SK-N-SH (cell line): ENCODE results near the gene CLEC9A. TPM values are rescaled to one million over a fixed set of nuclear protein-coding genes. Genes with fewer than 3 reads are reported as not detected.

Experiments
- CTCF ChIA-PET: fragments of 300-600, 350-600 bp; formaldehyde crosslinking; extraction: SDS; loops from one replicate; lab custom pipeline; 2021; lab: Yijun Ruan, JAX
- POLR2A ChIA-PET: fragments of 350-600 bp; sonication (Branson Sonifier 250); formaldehyde crosslinking; extraction: SDS; loops from one replicate; lab custom pipeline; 2020; ENCODE audit warnings: antibody characterized with exemption, inconsistent platforms; lab: Yijun Ruan, JAX
- DNase-seq: peaks from one replicate; pipeline ENCODE4 v3.0.0; 2012
- H2AFZ ChIP-seq: fragments of 200-600 bp; sonication (generic); 2 replicates; pipeline ENCODE4 v1.8.1; 2016; ENCODE audit warnings: antibody characterized with exemption, mild to moderate bottlenecking, low read depth
- H3F3A ChIP-seq: fragments of 200-600 bp; sonication (generic); replicated peaks from 2 replicates; pipeline ENCODE3; 2016; ENCODE audit warnings: antibody characterized with exemption, mild to moderate bottlenecking; ENCODE audit not compliant: insufficient read depth
- H3K27ac ChIP-seq, 2 experiments: fragments of 200-500 bp in 1 of 2; fragments of 200-600 bp in 1 of 2; sonication (Bioruptor generic) in 1 of 2; sonication (generic), shearing (Covaris generic) in 1 of 2; 2 replicates each; pipeline versions ENCODE4 v1.5.1 to v1.6.1; 2014 to 2016; ENCODE audit warnings: low read depth in 2 of 2, inconsistent platforms in 1 of 2, low read length in 1 of 2, mild to moderate bottlenecking in 1 of 2, mixed read lengths in 1 of 2
- H3K27me3 ChIP-seq: fragments of 200-600 bp; sonication (generic), shearing (Covaris generic); 2 replicates; pipeline ENCODE4 v1.6.1; 2016; ENCODE audit warnings: mixed run types; ENCODE audit not compliant: insufficient read depth
- H3K36me3 ChIP-seq, 2 experiments: fragments of 200-500 bp in 1 of 2; fragments of 200-600 bp in 1 of 2; sonication (Bioruptor generic) in 1 of 2; sonication (generic) in 1 of 2; replicated peaks in 1 of 2; 2 replicates each; pipeline versions ENCODE3 to v1.5.1; 2014 to 2016; ENCODE audit warnings: low read length in 1 of 2, mild to moderate bottlenecking in 1 of 2; ENCODE audit not compliant: insufficient read depth in 2 of 2, control insufficient read depth in 1 of 2
- H3K4me1 ChIP-seq, 2 experiments: fragments of 200-500 bp in 1 of 2; fragments of 200-600 bp in 1 of 2; sonication (Bioruptor generic) in 1 of 2; sonication (generic), shearing (Covaris generic) in 1 of 2; 2 replicates each; pipeline versions ENCODE4 v1.5.1 to v1.6.1; 2014 to 2016; ENCODE audit warnings: low read depth in 1 of 2, low read length in 1 of 2, mixed run types in 1 of 2; ENCODE audit not compliant: insufficient read depth in 2 of 2, control insufficient read depth in 1 of 2
- H3K4me2 ChIP-seq: fragments of 200-600 bp; sonication (generic), shearing (Covaris generic); 2 replicates; pipeline ENCODE4 v1.6.1; 2017; ENCODE audit warnings: mixed run types
- H3K4me3 ChIP-seq, 2 experiments: fragments of 200-500 bp in 1 of 2; fragments of 200-600 bp in 1 of 2; sonication (Bioruptor generic) in 1 of 2; sonication (generic), shearing (Covaris generic) in 1 of 2; 2 replicates each; pipeline versions ENCODE4 v1.5.1 to v1.8.1; 2014 to 2016; ENCODE audit warnings: low read depth in 2 of 2, inconsistent platforms in 1 of 2, low read length in 1 of 2, mild to moderate bottlenecking in 1 of 2, mixed read lengths in 1 of 2, moderate library complexity in 1 of 2
- H3K79me2 ChIP-seq: fragments of 200-600 bp; sonication (generic); 2 replicates; pipeline ENCODE4 v1.8.1; 2017; ENCODE audit warnings: mild to moderate bottlenecking; ENCODE audit not compliant: insufficient read depth
- H3K9ac ChIP-seq: fragments of 200-600 bp; sonication (generic); 2 replicates; pipeline ENCODE4 v1.6.1; 2017; ENCODE audit warnings: mixed run types
- H3K9me2 ChIP-seq: fragments of 200-600 bp; sonication (generic); 2 replicates; pipeline ENCODE4 v1.6.1; 2017; ENCODE audit warnings: mixed run types
- H3K9me3 ChIP-seq: fragments of 200-600 bp; sonication (generic); 2 replicates; pipeline ENCODE4 v1.6.1; 2017; ENCODE audit warnings: mixed run types, mild to moderate bottlenecking, moderate library complexity
- H4K20me1 ChIP-seq: fragments of 200-600 bp; sonication (generic); 2 replicates; pipeline ENCODE4 v1.6.1; 2017; ENCODE audit warnings: mild to moderate bottlenecking, mixed run types; ENCODE audit not compliant: insufficient read depth
- ELF1 ChIP-seq: IDR thresholded peaks from 2 replicates; pipeline ENCODE4 v1.4.0; 2012
- EP300 ChIP-seq, 2 experiments: IDR thresholded peaks; 2 replicates each; pipeline versions ENCODE4 v1.4.0 to v1.6.1; 2012; ENCODE audit warnings: borderline replicate concordance in 1 of 2, low read depth in 1 of 2, low read length in 1 of 2
- FOSL2 ChIP-seq: IDR thresholded peaks from 2 replicates; pipeline ENCODE4 v1.4.0; 2012; ENCODE audit warnings: low read depth, mild to moderate bottlenecking, moderate library complexity, borderline replicate concordance
- FOXJ3 ChIP-seq: sonication (generic); formaldehyde crosslinking; IDR thresholded peaks from 2 replicates; pipeline ENCODE4 v1.5.1; 2020; ENCODE audit warnings: mild to moderate bottlenecking, missing genetic modification reagents
- FOXM1 ChIP-seq: IDR thresholded peaks from 2 replicates; pipeline ENCODE4 v1.4.0; 2012; ENCODE audit warnings: low read depth, mild to moderate bottlenecking
- GABPA ChIP-seq: IDR thresholded peaks from 2 replicates; pipeline ENCODE4 v1.4.0; 2012; ENCODE audit warnings: low read depth, mild to moderate bottlenecking
- GATA2 ChIP-seq: sonication (generic); formaldehyde crosslinking; IDR thresholded peaks from 2 replicates; pipeline ENCODE4 v1.5.0; 2020; ENCODE audit warnings: mild to moderate bottlenecking, missing genetic modification reagents
- NFIC ChIP-seq: IDR thresholded peaks from 2 replicates; pipeline ENCODE4 v1.4.0; 2012; ENCODE audit warnings: borderline replicate concordance
- NRF1 ChIP-seq: IDR thresholded peaks from 2 replicates; pipeline ENCODE4 v1.6.1; 2012; ENCODE audit warnings: low read depth, mild to moderate bottlenecking, low read length
- POLR2AphosphoS5 ChIP-seq: IDR thresholded peaks from 2 replicates; pipeline ENCODE4 v1.6.1; 2012; ENCODE audit warnings: low read depth, low read length
- RAD21 ChIP-seq: IDR thresholded peaks from 2 replicates; pipeline ENCODE4 v1.6.1; 2012; ENCODE audit warnings: mild to moderate bottlenecking, low read length
- RCOR1 ChIP-seq: fragments of 150-350 bp; IDR thresholded peaks from 2 replicates; pipeline ENCODE4 v1.6.1; 2017; ENCODE audit warnings: antibody characterized with exemption, low read length
- RFX5 ChIP-seq: IDR thresholded peaks from 2 replicates; pipeline ENCODE4 v1.6.1; 2012; ENCODE audit warnings: mild to moderate bottlenecking, improper control_type of control experiment, low read length
- SIN3A ChIP-seq: IDR thresholded peaks from 2 replicates; pipeline ENCODE4 v1.6.1; 2012; ENCODE audit warnings: low read depth, mild to moderate bottlenecking, low read length, moderate library complexity, borderline replicate concordance
- TCF12 ChIP-seq: IDR thresholded peaks from 2 replicates; pipeline ENCODE4 v1.4.0; 2012
- USF2 ChIP-seq: fragments of 150-350 bp; IDR thresholded peaks from 2 replicates; pipeline ENCODE4 v1.6.1; 2017; ENCODE audit warnings: antibody characterized with exemption, low read length, low read depth, borderline replicate concordance
- WGBS: methylation state at CpG from one replicate; pipeline ENCODE4 v1.1.6; 2017; ENCODE audit warnings: low lambda C conversion rate; 5-methylcytosine and 5-hydroxymethylcytosine counted together
- polyA plus RNA-seq, 3 experiments: library from polyadenylated mRNA; depleted of rRNA; stranded (reverse); fragments of >200 nt; gene quantifications; 2 replicates each; pipeline ENCODE4 v1.2.3, GENCODE V29; 2012

Gene CLEC9A
- polyA plus RNA-seq, 1 of the 3 experiments (the other 2 are of a cell fraction): not detected

DNA sequence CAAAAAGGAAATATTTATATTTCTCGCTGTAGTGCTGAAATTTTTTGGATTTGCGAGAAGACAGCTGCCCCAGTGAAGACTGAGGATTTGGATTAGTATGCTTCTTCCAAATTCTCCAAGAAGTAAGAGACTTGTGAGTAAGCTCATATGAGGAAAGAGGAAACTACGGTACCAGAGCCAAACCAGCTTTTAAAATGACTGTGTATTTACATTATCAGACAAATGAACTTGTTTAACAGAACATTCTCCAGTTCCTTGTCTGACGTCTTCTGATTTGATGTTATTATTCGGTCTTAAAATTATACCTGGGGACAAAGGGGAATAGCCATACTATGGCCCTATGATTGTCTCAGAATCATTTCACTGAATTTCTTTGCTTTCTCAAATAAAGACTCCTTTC is 12.1 kb upstream of the CLEC9A start:
- Histone ChIP-seq H3F3A (no peaks in the 10 kb centered on the region), H3K9me3 (no peaks in the 10 kb centered on the region), H3K27me3 (no peaks in the 10 kb centered on the region), H3K4me1 (no peaks in the 10 kb centered on the region), H3K27ac (no peak overlapping the region), H3K9ac (no peak overlapping the region), H3K9me2 (no peaks in the 10 kb centered on the region), H3K79me2 (no peaks in the 10 kb centered on the region), H3K4me3 (no peak overlapping the region), H4K20me1 (no peaks in the 10 kb centered on the region), H3K4me2 (no peak overlapping the region), H3K36me3 (no peaks in the 10 kb centered on the region), H2AFZ (no peak overlapping the region)
- CTCF ChIA-PET: interaction anchor here (1.5 kb wide), 1 partner anchor 9 kb away, joined by 4 read pairs; no protein-coding TSS in a partner anchor
- 24% methylated on average over 5 of the region's 5 CpGs for WGBS
- no peak for DNase-seq
- TF ChIP-seq FOXJ3 (CRISPR knock-in tag) (no peak), SIN3A (no peak), GABPA (no peak), FOXM1 (no peak), RFX5 (no peak), FOSL2 (no peak), POLR2AphosphoS5 (no peak), EP300 (IDR thresholded peaks at IDR 0.05; ENCODE audit: borderline replicate concordance in 1 of 2, low read depth in 1 of 2, low read length in 1 of 2) (no peak)
- POLR2A ChIA-PET: no interaction called here

- Histone ChIP-seq H3K79me2 (no peaks in the 10 kb centered on the region), H3K4me3 (no peak overlapping the region), H3K27me3 (no peaks in the 10 kb centered on the region), H3K9me2 (no peaks in the 10 kb centered on the region), H3F3A (no peaks in the 10 kb centered on the region), H3K9ac (no peak overlapping the region), H3K4me2 (no peak overlapping the region), H3K36me3 (no peaks in the 10 kb centered on the region), H3K27ac (no peak overlapping the region), H4K20me1 (no peaks in the 10 kb centered on the region), H2AFZ (no peak overlapping the region), H3K9me3 (no peaks in the 10 kb centered on the region), H3K4me1 (no peaks in the 10 kb centered on the region)
- ChIA-PET POLR2A (no interaction called here), CTCF (no interaction called here)
- no peak for TF ChIP-seq RAD21
- no peak for TF ChIP-seq NRF1
- no peak for TF ChIP-seq NFIC
- no peak for TF ChIP-seq GABPA
- no peak for TF ChIP-seq TCF12
- no peak for TF ChIP-seq USF2
- TF ChIP-seq ELF1: no peak
- TF ChIP-seq EP300 (IDR thresholded peaks at IDR 0.05; ENCODE audit: borderline replicate concordance in 1 of 2, low read depth in 1 of 2, low read length in 1 of 2): no peak
- TF ChIP-seq GATA2 (CRISPR knock-in tag): no peak
- no peak for TF ChIP-seq RCOR1
- 4% methylated on average over 3 of the region's 3 CpGs for whole genome bisulfite sequencing
- no peak for DNase-seq
Measured at GRCh38 chr12:10021342-10021741, 9.1 kb upstream of the CLEC9A start.
